H1 (cell line): ENCODE data around the gene TRIM14. TPM values are rescaled to one million over a fixed set of nuclear protein-coding genes. Genes with fewer than 3 reads are reported as not detected.

Experiments used
- CTCF ChIA-PET: fragments of 300-600 bp; sonication (Branson Sonifier 250); formaldehyde crosslinking; loops from one replicate; lab custom pipeline; 2021; ENCODE audit not compliant: partially characterized antibody; lab: Charles Lee
- POLR2A ChIA-PET: fragments of 300-600 bp; sonication (Branson Sonifier 250); formaldehyde crosslinking; loops from one replicate; lab custom pipeline; 2021; ENCODE audit warnings: inconsistent platforms; ENCODE audit not compliant: partially characterized antibody; lab: Charles Lee
- DNase-seq, 2 experiments: peaks; one replicate each; pipeline versions ENCODE4 v3.0.0 to v3.0.0-alpha.2; 2010 to 2022; ENCODE audit warnings: low spot score in 2 of 2, low read depth in 1 of 2, mixed read lengths in 1 of 2
- FAIRE-seq: peaks from 2 replicates; lab custom pipeline; 2011; peaks lifted over from hg19 to GRCh38; lab: Jason Lieb, UNC
- H2AFZ ChIP-seq: 2 replicates; pipeline ENCODE4 v1.8.1; 2012; ENCODE audit warnings: low read length, inconsistent platforms
- H2AK5ac ChIP-seq: 2 replicates; pipeline ENCODE4 v1.6.1; 2013; ENCODE audit warnings: low read depth, low read length
- H2BK120ac ChIP-seq: replicated peaks from 2 replicates; pipeline ENCODE3; 2013; ENCODE audit warnings: low read depth, low read length, inconsistent platforms
- H2BK12ac ChIP-seq: 2 replicates; pipeline ENCODE4 v1.6.1; 2013; ENCODE audit warnings: low read depth, low read length
- H2BK15ac ChIP-seq: 2 replicates; pipeline ENCODE4 v1.6.1; 2013; ENCODE audit warnings: low read length
- H2BK20ac ChIP-seq: 2 replicates; pipeline ENCODE4 v1.6.1; 2013; ENCODE audit warnings: low read length
- H2BK5ac ChIP-seq: 2 replicates; pipeline ENCODE4 v1.6.1; 2013; ENCODE audit warnings: low read depth, low read length
- H3K14ac ChIP-seq: 2 replicates; pipeline ENCODE4 v1.6.1; 2013; ENCODE audit warnings: inconsistent platforms; ENCODE audit not compliant: insufficient read length
- H3K18ac ChIP-seq: 2 replicates; pipeline ENCODE4 v1.6.1; 2013; ENCODE audit warnings: low read length; ENCODE audit errors: extremely low read depth
- H3K23ac ChIP-seq: 2 replicates; pipeline ENCODE4 v1.6.1; 2013; ENCODE audit warnings: inconsistent platforms; ENCODE audit not compliant: insufficient read length
- H3K23me2 ChIP-seq: 2 replicates; pipeline ENCODE4 v1.6.1; 2013; ENCODE audit warnings: low read depth, low read length
- H3K27ac ChIP-seq: 2 replicates; pipeline ENCODE4 v1.6.1; 2011; ENCODE audit warnings: low read depth, low read length, inconsistent platforms
- H3K27me3 ChIP-seq, 4 experiments: replicated peaks in 1 of 4; 1 replicate in 1 of 4; 2 replicates in 3 of 4; pipeline versions ENCODE4 v1.6.1 to v1.8.1; 2011 to 2013; ENCODE audit warnings: low read length in 3 of 4, mild to moderate bottlenecking in 3 of 4, inconsistent platforms in 2 of 4, mixed read lengths in 2 of 4, moderate library complexity in 1 of 4; ENCODE audit not compliant: control insufficient read depth in 3 of 4, insufficient read depth in 3 of 4; ENCODE audit errors: extremely low read depth in 1 of 4
- H3K36me3 ChIP-seq, 4 experiments: 2 replicates each; pipeline versions ENCODE4 v1.6.1 to v1.8.1; 2011 to 2013; ENCODE audit warnings: mild to moderate bottlenecking in 4 of 4, low read length in 3 of 4, moderate library complexity in 2 of 4, control low read depth in 1 of 4, inconsistent platforms in 1 of 4; ENCODE audit not compliant: insufficient read depth in 4 of 4, control insufficient read depth in 2 of 4
- H3K4ac ChIP-seq: replicated peaks from 2 replicates; pipeline ENCODE3; 2013; ENCODE audit warnings: low read length, low read depth, mixed read lengths, inconsistent platforms; ENCODE audit not compliant: insufficient read length
- H3K4me1 ChIP-seq, 4 experiments: replicated peaks in 1 of 4; 1 replicate in 1 of 4; 2 replicates in 3 of 4; pipeline versions ENCODE4 v1.6.1 to v1.8.1; 2011 to 2013; ENCODE audit warnings: low read length in 3 of 4, inconsistent platforms in 2 of 4, mixed read lengths in 1 of 4; ENCODE audit not compliant: insufficient read depth in 4 of 4, control insufficient read depth in 3 of 4
- H3K4me2 ChIP-seq, 2 experiments: 2 replicates each; pipeline versions ENCODE4 v1.6.1 to v1.8.1; 2011 to 2013; ENCODE audit warnings: low read depth in 2 of 2, low read length in 2 of 2, control low read depth in 1 of 2, inconsistent platforms in 1 of 2, mild to moderate bottlenecking in 1 of 2; ENCODE audit not compliant: insufficient read depth in 1 of 2
- H3K4me3 ChIP-seq, 4 experiments: fragments of 200-600, 300-600 bp in 1 of 4; sonication (generic), shearing (Covaris generic), sonication (Bioruptor Twin) in 1 of 4; 2 replicates each; pipeline versions ENCODE4 v1.5.1 to v1.8.1; 2011 to 2016; ENCODE audit warnings: low read length in 4 of 4, low read depth in 3 of 4, control low read depth in 2 of 4, inconsistent platforms in 2 of 4, mild to moderate bottlenecking in 2 of 4, mixed read lengths in 1 of 4, moderate library complexity in 1 of 4; ENCODE audit not compliant: insufficient read depth in 2 of 4; ENCODE audit errors: extremely low read depth in 1 of 4
- H3K56ac ChIP-seq: replicated peaks from 2 replicates; pipeline ENCODE3; 2013; ENCODE audit warnings: low read depth, mild to moderate bottlenecking, mixed read lengths, low read length, inconsistent platforms; ENCODE audit not compliant: insufficient read length
- H3K79me1 ChIP-seq: 2 replicates; pipeline ENCODE4 v1.6.1; 2013; ENCODE audit warnings: low read depth, low read length, control low read depth
- H3K79me2 ChIP-seq, 2 experiments: 2 replicates each; pipeline versions ENCODE4 v1.6.1 to v1.8.1; 2012 to 2013; ENCODE audit warnings: low read length in 2 of 2, mild to moderate bottlenecking in 2 of 2, inconsistent platforms in 1 of 2; ENCODE audit not compliant: insufficient read depth in 2 of 2, control insufficient read depth in 1 of 2
- H3K9ac ChIP-seq, 4 experiments: replicated peaks in 1 of 4; 1 replicate in 1 of 4; 2 replicates in 3 of 4; pipeline versions ENCODE4 v1.6.1 to v1.8.1; 2011 to 2013; ENCODE audit warnings: low read depth in 3 of 4, low read length in 3 of 4, control low read depth in 2 of 4, mild to moderate bottlenecking in 2 of 4, moderate library complexity in 2 of 4, inconsistent platforms in 1 of 4; ENCODE audit errors: extremely low read depth in 1 of 4
- H3K9me3 ChIP-seq, 2 experiments: 2 replicates each; pipeline versions ENCODE4 v1.6.1 to v1.8.1; 2012 to 2013; ENCODE audit warnings: mild to moderate bottlenecking in 2 of 2, moderate library complexity in 2 of 2, control low read depth in 1 of 2, inconsistent platforms in 1 of 2, low read depth in 1 of 2, low read length in 1 of 2, mixed read lengths in 1 of 2; ENCODE audit not compliant: insufficient read depth in 2 of 2
- H4K20me1 ChIP-seq, 2 experiments: replicated peaks in 1 of 2; 2 replicates each; pipeline versions ENCODE3 to v1.8.1; 2011 to 2013; ENCODE audit warnings: inconsistent platforms in 2 of 2, low read length in 2 of 2, mild to moderate bottlenecking in 1 of 2; ENCODE audit not compliant: insufficient read depth in 2 of 2, control insufficient read depth in 1 of 2
- H4K5ac ChIP-seq: 2 replicates; pipeline ENCODE4 v1.6.1; 2013; ENCODE audit warnings: low read length, low read depth, mixed read lengths, inconsistent platforms; ENCODE audit not compliant: insufficient read length
- H4K8ac ChIP-seq: 2 replicates; pipeline ENCODE4 v1.8.0; 2013; ENCODE audit warnings: mild to moderate bottlenecking, moderate library complexity, low read length, inconsistent platforms; ENCODE audit not compliant: insufficient read depth; ENCODE audit errors: extremely low read depth
- H4K91ac ChIP-seq: replicated peaks from 2 replicates; pipeline ENCODE3; 2013; ENCODE audit warnings: low read length, mixed read lengths, inconsistent platforms; ENCODE audit not compliant: insufficient read length
- ATF2 ChIP-seq: IDR thresholded peaks from 2 replicates; pipeline ENCODE4 v1.6.1; 2012; ENCODE audit warnings: low read length, inconsistent platforms
- RBBP5 ChIP-seq: IDR thresholded peaks from 2 replicates; pipeline ENCODE4 v1.7.1; 2012; ENCODE audit warnings: low read depth, mild to moderate bottlenecking, inconsistent platforms, low read length, moderate library complexity, borderline replicate concordance
- SIN3A ChIP-seq, 2 experiments: IDR thresholded peaks in 1 of 2; conservative IDR thresholded peaks in 1 of 2; 2 replicates each; pipeline ENCODE4 v1.6.1; 2011 to 2012; ENCODE audit warnings: low read length in 2 of 2, improper control_type of control experiment in 1 of 2, low read depth in 1 of 2, mild to moderate bottlenecking in 1 of 2
- SIRT6 ChIP-seq: IDR thresholded peaks from one replicate; pipeline ENCODE4 v1.7.1; 2012; ENCODE audit warnings: low read length, inconsistent platforms
- TAF7 ChIP-seq: optimal IDR thresholded peaks from 2 replicates; pipeline ENCODE3; 2011; ENCODE audit warnings: low read depth, mild to moderate bottlenecking, inconsistent platforms, low read length, moderate library complexity, borderline replicate concordance
- WGBS, 2 experiments: shearing (Covaris generic) in 1 of 2; methylation state at CpG; one replicate each; pipeline versions ENCODE4 v1.1.6 to v1.1.7; 2013 to 2015; ENCODE audit warnings: low lambda C conversion rate in 2 of 2, mixed read lengths in 2 of 2, inconsistent platforms in 1 of 2, low coverage in 1 of 2, missing lambda C conversion rate in 1 of 2; ENCODE audit not compliant: insufficient replicate concordance in 2 of 2, insufficient coverage in 1 of 2, insufficient read length in 1 of 2; ENCODE audit errors: extremely low coverage in 1 of 2, missing lambda C conversion rate in 1 of 2; 5-methylcytosine and 5-hydroxymethylcytosine counted together
- polyA plus RNA-seq, 7 experiments: library from polyadenylated mRNA; depleted of rRNA in 3 of 7; stranded (reverse) in 5 of 7; unstranded in 2 of 7; fragments of >200 nt in 5 of 7; fragments of 200-250 nt in 2 of 7; gene quantifications; 1 replicate in 5 of 7; 2 replicates in 1 of 7; 4 replicates in 1 of 7; pipeline versions ENCODE4 v1.2.1 to v1.2.3, GENCODE V29; 2011 to 2013; ENCODE audit warnings: missing spikeins in 2 of 7, mixed read lengths in 2 of 7
- total RNA-seq: library from RNA; stranded (reverse); fragmentation: NEBNext Ultra II Directional; extraction: Animal tissue kit (Norgen Biotek cat#: 25700); gene quantifications from 2 replicates; pipeline ENCODE4 v1.2.1, GENCODE V29; 2021

Gene TRIM14
- total and polyA plus RNA-seq, 2 of the 8 experiments (the other 6 are each of a cell fraction or from before 2014, with no cell fraction given), result 9.2 to 19.4 TPM

GRCh38 chr9:98024702-98025101 lies 94.3 kb downstream of the TRIM14 start:
- Histone ChIP-seq H2AFZ (no peak overlapping the region), H3K79me2 (no peaks in the 10 kb centered on the region), H2BK12ac (no peak overlapping the region), H2AK5ac (no peak overlapping the region), H3K36me3 (no peaks in the 10 kb centered on the region), H3K27me3 (no peaks in the 10 kb centered on the region), H3K9ac (no peak overlapping the region), H4K20me1 (peaks cover 0 to 3% of the 10 kb centered on the region in 2 experiments), H3K56ac (no peak overlapping the region), H2BK20ac (no peak overlapping the region), H3K4me2 (no peak overlapping the region), H4K91ac (no peak overlapping the region), H4K8ac (no peak overlapping the region), H3K14ac (no peak overlapping the region), H4K5ac (no peak overlapping the region), H3K23me2 (no peaks in the 10 kb centered on the region), H3K4me1 (no peaks in the 10 kb centered on the region), H3K9me3 (no peaks in the 10 kb centered on the region), H3K23ac (no peak overlapping the region), H3K79me1 (no peaks in the 10 kb centered on the region), H2BK120ac (no peak overlapping the region), H3K18ac (no peak overlapping the region), H3K27ac (no peak overlapping the region), H2BK15ac (no peak overlapping the region), H3K4ac (no peak overlapping the region), H3K4me3 (no peak overlapping the region), H2BK5ac (no peak overlapping the region)
- TF ChIP-seq RBBP5, result no peak
- no peak for TF ChIP-seq SIRT6
- no peak for TF ChIP-seq TAF7
- no peak for TF ChIP-seq SIN3A (conservative IDR thresholded peaks at IDR 0.05 in 1 of 2, IDR thresholded peaks at IDR 0.05 in 1 of 2; ENCODE audit: low read depth in 1 of 2, low read length in 2 of 2)
- no peak for TF ChIP-seq ATF2
- FAIRE-seq, result no peak
- ChIA-PET POLR2A (no interaction called here), CTCF (interaction anchor here (1.0 to 3.6 kb wide), 3 partner anchors 9 to 232 kb away, joined by 4 to 27 read pairs (median 4); no protein-coding TSS in a partner anchor)
- WGBS, 2 experiments, result 90% methylated on average over 1 of the region's 1 CpG; no CpG with 5 or more reads in 1 of the 2 experiments
- DNase-seq, result no peak
